HG02571 (cell line): ENCODE data around the gene SRSF11.

Experiments
- ATAC-seq: cut with Tn5 transposase; IDR thresholded peaks from one replicate; pipeline ENCODE4 v1.9.1; 2021; ENCODE audit warnings: mild to moderate bottlenecking, moderate library complexity; ENCODE audit not compliant: unreplicated experiment

The SRSF11 gene

GRCh38 chr1:70220517-70221237, 503 bp upstream of the SRSF11 start:
- ATAC-seq: no peak

- ATAC-seq: no peak
These were observed 1.6 kb downstream of the SRSF11 start for GRCh38 chr1:70222716-70223235.

GRCh38 chr1:70224954-70225353, 3.8 kb downstream of the SRSF11 start:
- no peak for ATAC-seq

- ATAC-seq: no peak
These were observed 6.3 kb downstream of the SRSF11 start for GRCh38 chr1:70227439-70227838.

- no peak for ATAC-seq
These were observed 7.5 kb downstream of the SRSF11 start for GRCh38 chr1:70228670-70229069.

- no peak for ATAC-seq
These were observed 10.3 kb downstream of the SRSF11 start for GRCh38 chr1:70231475-70231874.

GRCh38 chr1:70234733-70235132, 13.6 kb downstream of the SRSF11 start:
- no peak for ATAC-seq

- no peak for ATAC-seq
These were observed 18.8 kb downstream of the SRSF11 start for GRCh38 chr1:70239940-70240339.

GRCh38 chr1:70247122-70247521, 25.9 kb downstream of the SRSF11 start:
- no peak for ATAC-seq

GRCh38 chr1:70247768-70248167, 26.6 kb downstream of the SRSF11 start:
- no peak for ATAC-seq

GRCh38 chr1:70248729-70249128, 27.5 kb downstream of the SRSF11 start:
- ATAC-seq: no peak

- no peak for ATAC-seq
These were observed 35.5 kb downstream of the SRSF11 start for GRCh38 chr1:70256664-70257063.

GRCh38 chr1:70264839-70265238, 43.7 kb downstream of the SRSF11 start:
- no peak for ATAC-seq

GRCh38 chr1:70265946-70266345, 44.8 kb downstream of the SRSF11 start:
- ATAC-seq: no peak

- no peak for ATAC-seq
These were observed 56.7 kb downstream of the SRSF11 start for GRCh38 chr1:70277875-70278274.

- no peak for ATAC-seq
These were observed 57.5 kb downstream of the SRSF11 start for GRCh38 chr1:70278710-70279109.

- ATAC-seq: no peak
These were observed 63.2 kb downstream of the SRSF11 start for GRCh38 chr1:70284366-70284765.

- no peak for ATAC-seq
These were observed 65.3 kb downstream of the SRSF11 start for GRCh38 chr1:70286453-70286852.

- no peak for ATAC-seq
These were observed 67.0 kb downstream of the SRSF11 start for GRCh38 chr1:70288166-70288565.

GRCh38 chr1:70290218-70290617, 69.0 kb downstream of the SRSF11 start:
- no peak for ATAC-seq

- no peak for ATAC-seq
These were observed 72.1 kb downstream of the SRSF11 start for GRCh38 chr1:70293186-70293843.

- no peak for ATAC-seq
These were observed 74.6 kb downstream of the SRSF11 start for GRCh38 chr1:70295749-70296148.
